ENCODE measurements around the gene CLIC3.
A peak's percentile ranks its signal among the peaks of the same experiment; 100 is the strongest.

Gene CLIC3

GRCh38 chr9:137000177-137000930 is 4.0 kb upstream of the CLIC3 start:
- TF ChIP-seq, protein P1, sequence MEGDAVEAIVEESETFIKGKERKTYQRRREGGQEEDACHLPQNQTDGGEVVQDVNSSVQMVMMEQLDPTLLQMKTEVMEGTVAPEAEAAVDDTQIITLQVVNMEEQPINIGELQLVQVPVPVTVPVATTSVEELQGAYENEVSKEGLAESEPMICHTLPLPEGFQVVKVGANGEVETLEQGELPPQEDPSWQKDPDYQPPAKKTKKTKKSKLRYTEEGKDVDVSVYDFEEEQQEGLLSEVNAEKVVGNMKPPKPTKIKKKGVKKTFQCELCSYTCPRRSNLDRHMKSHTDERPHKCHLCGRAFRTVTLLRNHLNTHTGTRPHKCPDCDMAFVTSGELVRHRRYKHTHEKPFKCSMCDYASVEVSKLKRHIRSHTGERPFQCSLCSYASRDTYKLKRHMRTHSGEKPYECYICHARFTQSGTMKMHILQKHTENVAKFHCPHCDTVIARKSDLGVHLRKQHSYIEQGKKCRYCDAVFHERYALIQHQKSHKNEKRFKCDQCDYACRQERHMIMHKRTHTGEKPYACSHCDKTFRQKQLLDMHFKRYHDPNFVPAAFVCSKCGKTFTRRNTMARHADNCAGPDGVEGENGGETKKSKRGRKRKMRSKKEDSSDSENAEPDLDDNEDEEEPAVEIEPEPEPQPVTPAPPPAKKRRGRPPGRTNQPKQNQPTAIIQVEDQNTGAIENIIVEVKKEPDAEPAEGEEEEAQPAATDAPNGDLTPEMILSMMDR (conservative IDR thresholded peaks at IDR 0.05; ENCODE audit: control insufficient read depth, insufficient read depth, low read depth, low read length), result no peak
- no peak overlapping the region for H3K4me3 ChIP-seq (ENCODE audit: control insufficient read depth, low read depth, low read length)
- DNase-seq (ENCODE audit: low read depth), result peak; percentile 31

DNA sequence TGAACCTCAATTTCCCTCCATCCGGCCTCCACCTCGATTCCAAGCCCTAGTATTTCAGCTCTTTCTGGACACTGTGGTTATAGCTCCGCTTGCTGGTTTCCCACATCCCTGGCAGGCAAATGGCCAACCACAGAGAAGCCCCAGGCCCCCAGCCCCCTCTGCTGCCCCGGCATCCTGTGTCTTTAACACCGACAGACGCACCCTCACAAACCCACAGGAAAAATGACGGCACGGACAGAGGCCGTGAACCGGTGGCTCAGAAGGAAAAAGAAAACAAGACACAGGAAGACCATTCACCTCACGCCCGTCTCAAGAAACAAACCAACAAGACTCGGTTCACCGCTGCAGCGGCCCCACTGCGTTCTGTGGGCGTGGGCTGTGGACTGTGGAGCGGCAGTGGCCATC is 1.5 kb upstream of the CLIC3 start:
- TF ChIP-seq, protein P1 (conservative IDR thresholded peaks at IDR 0.05; ENCODE audit: control insufficient read depth, insufficient read depth, low read depth, low read length), result no peak
- H3K4me3 ChIP-seq (ENCODE audit: control insufficient read depth, low read depth, low read length), result no peak overlapping the region
- DNase-seq (ENCODE audit: low read depth), result no peak

DNA sequence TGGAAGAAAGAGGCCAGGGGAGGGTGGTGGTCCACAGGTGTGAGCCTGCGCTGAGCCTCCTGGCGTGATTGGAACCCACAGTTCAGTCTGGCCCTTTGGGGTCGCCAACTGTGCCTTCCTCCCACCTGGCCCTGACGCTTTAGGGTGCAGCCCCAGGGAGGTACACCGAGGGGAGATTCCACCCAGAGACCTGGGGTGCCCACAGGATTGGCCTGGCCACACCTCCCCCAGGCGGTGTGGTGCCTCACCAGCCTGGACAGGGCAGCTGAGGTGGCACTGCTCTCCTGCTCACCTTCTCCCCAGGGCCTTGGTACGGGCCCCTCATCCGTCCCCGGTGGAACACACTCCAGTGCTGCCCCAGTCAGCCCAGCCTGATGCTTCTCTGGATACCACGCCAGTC is 1.0 kb upstream of the CLIC3 start:
- DNase-seq (ENCODE audit: low read depth), result no peak
- H3K4me3 ChIP-seq (ENCODE audit: control insufficient read depth, low read depth, low read length), result no peak overlapping the region
- TF ChIP-seq, protein P1 (conservative IDR thresholded peaks at IDR 0.05; ENCODE audit: control insufficient read depth, insufficient read depth, low read depth, low read length), result no peak

- peak; percentile 17 for DNase-seq (ENCODE audit: low read depth)
- no peak overlapping the region for H3K4me3 ChIP-seq (ENCODE audit: control insufficient read depth, low read depth, low read length)
- TF ChIP-seq, protein P1 (conservative IDR thresholded peaks at IDR 0.05; ENCODE audit: control insufficient read depth, insufficient read depth, low read depth, low read length), result no peak
These were observed 526 bp downstream of the CLIC3 start for GRCh38 chr9:136995772-136996311.

DNA sequence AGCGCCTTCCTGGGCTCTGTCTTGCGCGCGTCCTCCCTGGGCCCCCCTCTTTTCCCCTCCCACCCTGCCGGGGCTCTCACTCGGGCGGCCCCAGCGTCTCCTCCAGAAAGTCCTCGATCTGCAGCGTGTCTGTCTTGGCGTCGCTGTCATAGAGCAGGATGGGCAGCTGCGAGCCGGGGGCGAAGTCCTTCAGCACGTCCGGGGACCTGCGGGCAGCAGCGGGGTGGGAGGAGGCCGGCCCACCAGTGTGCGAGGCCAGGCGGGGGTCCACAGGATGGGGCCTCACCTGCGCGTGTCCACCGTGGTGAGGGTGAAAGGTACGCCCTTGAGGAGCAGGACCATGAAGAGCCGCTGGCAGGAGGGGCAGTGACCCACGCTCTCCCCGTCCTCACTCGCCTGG is 1.0 kb downstream of the CLIC3 start:
- no peak for DNase-seq (ENCODE audit: low read depth)
- TF ChIP-seq, protein P1 (conservative IDR thresholded peaks at IDR 0.05; ENCODE audit: control insufficient read depth, insufficient read depth, low read depth, low read length), result no peak
- H3K4me3 ChIP-seq (ENCODE audit: control insufficient read depth, low read depth, low read length), result no peak overlapping the region

DNA sequence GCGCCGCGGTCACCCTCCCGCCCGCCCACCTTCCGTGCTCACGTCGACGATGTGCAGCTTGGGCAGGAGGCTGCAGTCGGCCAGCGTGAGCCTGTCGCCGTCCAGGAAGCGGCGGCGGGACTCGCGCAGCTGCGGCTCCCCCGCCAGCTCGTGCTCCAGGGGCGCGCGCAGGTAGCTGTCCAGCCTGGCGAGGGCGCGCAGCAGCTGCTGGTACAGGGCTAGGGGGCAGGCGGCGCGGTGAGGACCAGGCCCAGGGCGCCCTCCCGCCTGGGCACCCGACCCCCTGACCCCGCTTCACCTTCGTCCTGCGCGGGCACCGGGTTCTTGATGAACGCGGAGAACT is 1.5 kb downstream of the CLIC3 start:
- TF ChIP-seq, protein P1 (conservative IDR thresholded peaks at IDR 0.05; ENCODE audit: control insufficient read depth, insufficient read depth, low read depth, low read length), result no peak
- no peak overlapping the region for H3K4me3 ChIP-seq (ENCODE audit: control insufficient read depth, low read depth, low read length)
- DNase-seq (ENCODE audit: low read depth), result no peak

All from fibroblast of mammary gland (primary cell).